Dermis microvascular lymphatic vessel endothelial cell (primary cell): Measurements from ENCODE around the gene NFKBIB. TPM values are rescaled to one million over a fixed set of nuclear protein-coding genes. Genes with fewer than 3 reads are reported as not detected.
"Not testable (repeated sequence)": the region's sequence is repeated elsewhere in the genome, so short reads cannot be mapped to it uniquely, and the experiment has no call there.

ENCODE experiments used
- DNase-seq, 2 donors: peaks; one replicate each; pipeline versions ENCODE4 v3.0.0 to v3.0.0-alpha.2; 2010; ENCODE audit warnings: low read depth in 2 of 2
- total RNA-seq: library from RNA; depleted of rRNA; stranded (reverse); fragments of >200 nt; gene quantifications from 2 replicates; pipeline ENCODE4 v1.2.1, GENCODE V29; 2014

Gene NFKBIB, protein sequence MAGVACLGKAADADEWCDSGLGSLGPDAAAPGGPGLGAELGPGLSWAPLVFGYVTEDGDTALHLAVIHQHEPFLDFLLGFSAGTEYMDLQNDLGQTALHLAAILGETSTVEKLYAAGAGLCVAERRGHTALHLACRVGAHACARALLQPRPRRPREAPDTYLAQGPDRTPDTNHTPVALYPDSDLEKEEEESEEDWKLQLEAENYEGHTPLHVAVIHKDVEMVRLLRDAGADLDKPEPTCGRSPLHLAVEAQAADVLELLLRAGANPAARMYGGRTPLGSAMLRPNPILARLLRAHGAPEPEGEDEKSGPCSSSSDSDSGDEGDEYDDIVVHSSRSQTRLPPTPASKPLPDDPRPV
- total RNA-seq: 8.0 and 15.3 TPM in 2 replicates

DNA sequence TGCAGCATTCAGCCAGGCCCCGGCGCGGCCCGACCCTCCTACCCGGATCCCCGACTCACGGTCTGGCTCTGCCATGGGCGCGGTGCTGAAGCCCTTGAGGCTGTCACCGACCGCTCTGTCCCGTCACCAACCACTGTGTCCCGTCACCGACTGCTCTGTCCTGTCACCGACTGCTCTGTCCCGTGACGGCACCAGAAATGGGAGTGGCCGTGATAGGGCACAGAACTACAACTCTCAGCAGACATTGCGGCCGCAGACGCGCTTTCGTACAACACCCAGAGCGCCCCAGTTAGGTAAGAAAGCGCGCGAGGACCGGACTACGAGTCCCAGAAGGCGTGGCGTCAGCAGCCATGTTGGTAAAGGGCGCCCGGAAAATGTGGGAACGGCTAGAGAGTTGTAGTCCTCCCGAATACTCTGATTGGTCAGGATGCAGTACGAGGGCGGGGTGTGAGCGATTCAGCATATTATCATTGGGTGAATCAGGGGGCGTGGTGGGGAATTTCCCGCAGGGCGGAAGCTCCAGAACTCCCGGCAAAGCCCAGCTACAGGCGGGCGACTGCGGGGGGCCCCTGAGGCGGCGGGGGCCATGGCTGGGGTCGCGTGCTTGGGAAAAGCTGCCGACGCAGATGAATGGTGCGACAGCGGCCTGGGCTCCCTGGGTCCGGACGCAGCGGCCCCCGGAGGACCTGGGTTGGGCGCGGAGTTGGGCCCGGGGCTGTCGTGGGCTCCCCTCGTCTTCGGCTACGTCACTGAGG lies at the start of gene NFKBIB, which contains the start of gene SIRT2:
NFKBIB (plus strand) TSS at position 523 of the 755 bp plus-strand sequence; CDS start at position 587, 64 bp downstream.
SIRT2 (minus strand) TSS at position 172 of the 755 bp plus-strand sequence; CDS start at position 75, 97 bp downstream.
- DNase-seq: peak; percentile 100

DNA sequence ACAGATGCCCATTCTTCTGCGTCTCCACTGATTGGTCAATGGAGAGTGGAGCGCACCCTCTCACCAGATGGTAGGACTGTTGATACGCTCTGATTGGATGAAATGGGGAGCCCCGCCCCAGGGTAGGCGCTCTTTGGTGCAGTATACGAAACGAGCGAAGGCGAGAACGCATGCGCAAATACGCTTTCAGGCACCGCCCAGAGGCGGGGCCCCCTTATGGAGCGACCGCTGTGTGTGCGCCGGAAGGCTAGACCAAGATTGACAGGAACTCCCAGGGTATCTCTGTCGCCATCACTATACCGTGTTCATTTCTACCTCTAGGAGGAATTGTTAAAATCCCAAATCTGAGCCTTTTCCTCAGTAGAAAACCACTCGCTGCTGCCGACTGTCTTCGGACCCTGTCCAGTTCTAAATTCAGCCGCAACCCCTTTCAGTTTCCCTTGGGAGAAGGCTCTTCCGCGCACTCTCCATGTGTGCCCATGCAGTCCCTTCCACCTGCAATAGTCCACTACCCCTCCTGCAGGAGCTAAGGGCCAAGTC lies 49.3 kb upstream of the NFKBIB start:
- DNase-seq: peak in 1 of 2 donors; percentile 100

DNA sequence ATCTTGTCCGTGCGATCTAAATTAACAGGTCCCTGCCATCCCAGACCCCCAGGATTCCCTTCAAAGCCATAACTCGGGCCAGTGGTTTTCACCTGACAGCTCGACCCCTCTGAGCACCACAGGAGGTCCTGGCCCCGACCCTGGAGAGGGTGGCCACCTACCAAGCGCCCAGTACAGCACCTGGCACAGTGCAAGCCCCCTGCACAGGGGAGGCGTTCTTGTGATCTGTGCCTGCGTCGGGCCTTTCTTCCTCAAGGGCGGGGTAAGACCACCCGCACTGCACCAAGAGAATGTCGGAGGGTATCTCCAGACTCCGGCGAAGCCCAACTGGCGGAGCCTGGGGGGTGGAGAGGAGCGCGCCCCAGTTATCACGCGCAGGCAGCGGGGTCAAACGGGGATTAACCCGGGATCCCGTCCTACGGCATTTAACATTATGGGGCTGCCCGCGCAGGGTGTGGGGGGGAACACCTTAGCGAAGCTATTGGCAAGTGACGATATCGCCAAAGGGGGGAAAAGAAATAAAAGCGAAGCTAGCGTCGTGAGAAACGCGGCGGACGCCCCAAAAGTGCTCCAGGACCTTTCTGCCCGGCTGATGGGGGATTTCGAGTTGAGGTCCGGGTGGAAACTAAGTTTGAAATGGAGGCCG lies 48.7 kb upstream of the NFKBIB start:
- peak in 1 of 2 donors; percentile 14 for DNase-seq

DNA sequence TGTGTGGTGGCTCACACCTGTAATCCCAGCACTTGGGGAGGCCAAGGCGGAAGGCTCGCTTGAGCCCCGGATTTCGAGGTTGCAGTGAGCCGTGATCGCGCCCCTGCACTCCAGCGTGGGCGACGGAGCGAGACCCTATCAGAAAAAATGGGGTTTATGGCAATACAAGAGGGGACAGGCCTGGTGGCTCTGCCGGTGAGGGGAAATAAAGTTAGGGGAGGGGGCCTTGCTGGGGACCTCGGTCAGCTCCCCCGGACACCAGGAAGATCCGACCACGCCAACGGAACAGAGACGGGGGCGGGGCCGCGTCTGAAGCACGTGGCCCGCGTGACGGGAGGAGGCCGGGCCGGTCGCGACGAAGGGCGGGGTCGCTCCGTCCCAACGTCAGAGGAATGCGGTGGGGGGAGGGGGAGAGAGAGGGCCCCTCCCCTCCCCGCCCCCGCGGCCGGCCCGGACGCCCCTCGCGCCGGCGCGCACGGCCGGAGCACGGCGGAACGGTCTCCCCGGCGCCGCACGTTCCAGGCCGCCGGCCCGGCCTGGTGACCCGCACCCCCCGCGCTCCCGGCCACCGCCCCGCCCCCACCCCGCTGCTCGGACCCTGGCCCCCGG lies 48.0 kb upstream of the NFKBIB start:
- DNase-seq: peak; percentile 84 to 94

DNA sequence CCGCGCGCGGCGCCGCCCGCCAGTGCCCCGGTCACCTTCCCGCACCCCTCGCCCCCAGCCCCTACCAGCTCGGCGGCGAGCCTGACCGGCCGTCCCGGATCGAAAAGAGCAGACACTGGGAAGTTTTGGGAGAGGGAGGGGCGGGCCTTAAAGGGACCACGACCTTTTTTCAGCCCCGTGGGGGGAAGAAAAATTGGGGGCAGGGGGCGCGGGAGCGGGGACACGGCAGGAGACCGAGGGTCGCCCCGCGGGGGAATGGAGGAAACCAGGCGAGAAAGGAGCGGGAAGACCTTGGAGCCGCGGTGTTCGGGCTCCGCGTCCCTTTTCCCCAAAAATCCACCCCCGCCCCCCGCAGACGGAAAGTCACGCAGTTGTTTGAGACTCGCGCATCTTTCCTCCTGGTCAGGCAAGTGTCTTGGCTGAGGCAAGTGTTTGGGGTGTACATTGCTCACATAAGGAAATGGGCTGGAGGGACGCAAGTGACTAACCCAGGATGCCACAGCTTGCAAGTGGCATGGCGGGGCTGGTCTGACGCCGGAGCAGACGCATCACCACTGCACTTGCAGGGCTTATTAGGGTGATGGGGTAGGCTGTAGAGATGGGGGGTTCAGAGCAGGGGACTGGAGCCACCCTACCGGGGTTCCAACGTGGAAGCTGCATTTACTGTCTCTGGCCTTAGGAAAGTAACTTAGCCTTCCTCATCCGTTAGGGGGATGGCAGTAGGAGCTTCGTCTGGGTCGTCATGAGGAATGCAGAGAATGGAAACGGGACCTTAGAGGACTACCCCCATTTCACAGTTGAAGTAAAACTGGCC lies 47.3 kb upstream of the NFKBIB start:
- DNase-seq: peak in 1 of 2 donors; percentile 59

DNA sequence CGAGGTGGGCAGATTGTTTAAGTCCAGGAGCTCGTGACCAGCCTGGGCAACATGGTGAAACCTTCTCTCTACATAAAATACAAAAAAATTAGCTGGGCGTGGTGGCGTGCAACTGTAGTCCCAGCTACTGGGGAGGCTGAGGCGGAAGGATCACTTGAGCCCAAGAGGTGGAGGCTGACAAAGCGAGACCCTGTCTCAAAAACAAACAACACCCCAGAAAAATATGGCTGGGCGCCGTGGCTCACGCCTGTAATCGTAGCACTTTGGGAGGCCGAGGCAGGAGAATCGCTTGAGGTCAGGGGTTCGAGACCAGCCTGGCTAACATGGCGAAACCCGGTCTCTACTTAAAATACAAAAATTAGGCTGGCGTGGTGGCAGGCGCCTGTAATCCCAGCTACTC lies 46.6 kb upstream of the NFKBIB start:
- no peak for DNase-seq

DNA sequence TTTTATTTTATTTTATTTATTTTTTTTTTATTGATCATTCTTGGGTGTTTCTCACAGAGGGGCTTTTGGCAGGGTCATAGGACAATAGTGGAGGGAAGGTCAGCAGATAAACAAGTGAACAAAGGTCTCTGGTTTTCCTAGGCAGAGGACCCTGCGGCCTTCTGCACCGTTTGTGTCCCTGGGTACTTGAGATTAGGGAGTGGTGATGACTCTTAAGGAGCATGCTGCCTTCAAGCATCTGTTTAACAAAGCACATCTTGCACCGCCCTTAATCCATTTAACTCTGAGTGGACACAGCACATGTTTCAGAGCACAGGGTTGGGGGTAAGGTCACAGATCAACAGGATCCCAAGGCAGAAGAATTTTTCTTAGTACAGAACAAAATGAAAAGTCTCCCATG lies 44.8 kb upstream of the NFKBIB start:
- DNase-seq: not testable (repeated sequence)

DNA sequence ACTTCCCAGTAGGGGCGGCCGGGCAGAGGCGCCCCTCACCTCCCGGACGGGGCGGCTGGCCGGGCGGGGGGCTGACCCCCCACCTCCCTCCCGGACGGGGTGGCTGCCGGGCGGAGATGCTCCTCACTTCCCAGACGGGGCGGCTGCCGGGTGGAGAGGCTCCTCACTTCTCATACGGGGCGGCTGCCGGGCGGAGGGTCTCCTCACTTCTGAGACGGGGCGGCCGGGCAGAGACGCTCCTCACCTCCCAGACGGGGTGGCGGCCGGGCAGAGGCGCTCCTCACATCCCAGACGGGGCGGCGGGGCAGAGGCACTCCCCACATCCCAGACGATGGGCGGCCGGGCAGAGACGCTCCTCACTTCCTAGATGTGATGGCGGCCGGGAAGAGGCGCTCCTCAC lies 44.0 kb upstream of the NFKBIB start:
- not testable (repeated sequence) for DNase-seq

DNA sequence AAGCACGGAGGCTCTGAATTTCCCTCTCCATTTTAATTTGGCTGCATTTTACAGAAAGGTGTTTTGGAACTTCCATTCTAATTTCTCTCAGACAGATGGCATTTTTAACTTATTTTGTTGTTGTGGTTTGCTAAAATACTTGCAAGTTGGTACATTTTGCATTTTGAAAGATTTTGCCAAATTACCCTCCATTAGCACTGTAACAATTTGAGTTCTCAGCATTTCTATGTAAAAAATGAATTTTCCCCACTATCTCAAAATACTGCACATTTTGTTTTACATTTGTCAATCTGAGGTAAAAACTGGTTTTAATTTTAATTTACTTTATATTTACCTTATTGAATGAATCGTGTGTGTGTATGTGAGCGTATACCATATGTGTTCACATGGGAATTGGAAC lies 43.0 kb upstream of the NFKBIB start:
- no peak for DNase-seq

DNA sequence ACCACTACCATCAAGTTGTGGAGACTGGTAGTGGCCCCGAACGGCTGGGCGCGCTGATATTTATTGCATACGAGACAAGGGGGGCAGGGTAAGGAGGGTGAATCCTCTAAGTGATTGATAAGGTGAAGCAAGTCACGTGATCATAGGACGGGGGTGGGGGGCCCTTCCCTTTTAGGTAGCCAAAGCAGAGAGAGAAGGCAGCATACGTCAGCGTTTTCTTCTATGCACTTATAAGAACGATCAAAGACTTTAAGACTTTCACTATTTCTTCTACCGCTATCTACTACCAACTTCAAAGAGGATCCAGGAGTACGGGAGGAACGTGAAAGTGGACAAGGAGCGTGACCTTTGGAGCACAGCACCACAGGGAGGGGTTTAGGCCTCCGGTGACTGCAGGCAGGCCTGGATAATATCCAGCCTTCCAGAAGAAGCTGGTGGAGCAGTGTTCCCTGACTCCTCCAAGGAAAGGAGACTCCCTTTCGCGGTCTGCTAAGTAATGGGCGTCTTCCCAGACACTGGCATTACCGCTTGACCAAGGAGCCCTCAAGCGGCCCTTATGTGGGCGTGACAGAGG lies 40.1 kb upstream of the NFKBIB start:
- not testable (repeated sequence) for DNase-seq

DNA sequence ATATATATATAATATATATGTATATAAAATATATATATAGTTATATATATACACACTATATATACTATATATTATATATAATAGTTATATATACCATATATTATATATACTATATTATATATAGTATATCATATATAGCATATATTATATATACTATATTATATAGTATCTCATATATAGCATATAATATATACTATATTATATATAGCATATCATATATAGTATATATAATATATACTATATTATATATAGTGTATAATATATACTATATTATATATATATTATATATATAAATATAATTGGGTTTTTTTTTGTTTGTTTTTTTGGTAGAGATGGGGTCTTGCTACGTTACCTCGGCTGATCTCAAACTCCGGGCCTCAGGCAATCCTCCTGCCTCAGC lies 38.4 kb upstream of the NFKBIB start:
- no peak for DNase-seq

DNA sequence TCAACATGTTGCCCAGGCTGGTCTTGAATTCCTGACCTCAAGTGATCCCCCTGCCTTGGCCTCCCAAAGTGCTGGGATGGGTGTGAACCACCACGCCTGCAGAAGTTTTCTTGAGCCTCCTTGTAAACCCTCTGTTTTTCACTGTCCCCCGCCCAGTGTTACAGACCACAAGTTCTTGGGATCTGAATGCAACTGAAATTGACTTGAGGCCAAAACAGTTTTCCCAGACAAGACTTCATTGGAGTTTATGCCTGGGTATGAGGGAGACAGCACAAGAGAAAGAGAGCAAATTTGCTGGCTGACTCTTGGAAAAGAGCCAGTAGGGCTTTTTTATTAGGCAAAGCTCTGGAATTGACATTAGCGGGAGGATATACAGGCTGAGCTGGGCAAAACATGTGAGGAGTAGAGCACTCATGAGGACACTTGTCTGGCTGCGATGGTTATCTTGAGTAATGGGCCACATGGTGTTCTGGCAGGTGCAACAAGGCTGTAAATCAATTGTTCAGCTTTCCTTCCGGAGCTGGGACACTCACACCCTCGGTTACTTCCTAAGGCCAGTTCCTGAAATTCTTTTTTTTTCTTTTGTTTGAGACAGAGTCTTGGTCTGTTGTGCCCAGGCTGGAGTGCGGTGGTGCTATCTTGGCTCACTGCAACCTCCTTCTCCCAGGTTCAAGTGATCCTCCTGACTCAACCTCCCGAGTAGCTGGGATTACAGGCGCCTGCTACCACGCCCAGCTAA lies 37.3 kb upstream of the NFKBIB start:
- DNase-seq: peak; percentile 77 to 92

DNA sequence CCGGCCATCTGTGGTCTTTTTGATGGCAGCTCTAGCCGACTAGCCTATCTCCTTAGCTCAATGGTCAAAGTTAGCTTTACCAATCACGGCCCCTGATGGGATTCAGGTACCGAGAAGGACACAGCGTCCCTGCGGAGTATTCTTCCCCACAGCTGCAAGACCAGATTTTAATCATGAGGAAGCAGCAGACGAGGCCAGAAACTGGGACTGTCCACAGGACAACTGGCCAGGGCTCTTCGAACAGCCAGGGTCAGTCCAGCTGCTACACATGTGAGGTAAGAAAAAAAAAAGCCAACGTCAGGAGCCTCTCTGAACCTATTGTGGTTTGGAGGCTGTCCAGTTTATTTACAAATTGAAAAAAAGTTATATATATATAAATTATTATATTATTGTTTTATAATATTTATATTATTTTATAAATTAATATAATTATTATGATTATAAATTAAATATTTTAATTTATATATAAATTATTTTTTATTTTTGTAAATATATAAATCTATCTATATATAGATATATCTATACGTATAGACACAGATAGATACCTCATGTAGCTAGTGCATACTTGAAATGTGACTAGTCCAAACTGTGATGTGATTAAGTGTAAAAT lies 32.5 kb upstream of the NFKBIB start:
- no peak for DNase-seq

DNA sequence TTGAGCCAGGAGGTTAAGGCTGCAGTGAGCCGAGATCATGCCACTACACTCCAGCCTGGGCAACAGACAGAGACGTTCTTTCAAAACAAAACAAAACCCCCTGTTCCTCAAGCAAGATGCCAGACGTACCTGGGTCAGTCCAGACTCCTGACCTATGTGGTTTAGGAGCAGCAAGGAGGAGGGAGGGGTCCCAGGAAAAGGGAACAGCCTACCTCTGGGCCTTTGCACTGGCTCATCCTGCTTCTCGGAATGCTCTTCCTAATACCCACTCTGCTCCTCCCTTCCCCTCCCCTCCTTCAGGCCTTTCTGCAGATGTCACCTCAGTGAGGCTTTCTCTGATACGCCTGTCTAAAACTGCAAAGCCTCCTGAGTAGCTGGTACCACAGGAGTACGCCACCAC lies 31.2 kb upstream of the NFKBIB start:
- DNase-seq: no peak

DNA sequence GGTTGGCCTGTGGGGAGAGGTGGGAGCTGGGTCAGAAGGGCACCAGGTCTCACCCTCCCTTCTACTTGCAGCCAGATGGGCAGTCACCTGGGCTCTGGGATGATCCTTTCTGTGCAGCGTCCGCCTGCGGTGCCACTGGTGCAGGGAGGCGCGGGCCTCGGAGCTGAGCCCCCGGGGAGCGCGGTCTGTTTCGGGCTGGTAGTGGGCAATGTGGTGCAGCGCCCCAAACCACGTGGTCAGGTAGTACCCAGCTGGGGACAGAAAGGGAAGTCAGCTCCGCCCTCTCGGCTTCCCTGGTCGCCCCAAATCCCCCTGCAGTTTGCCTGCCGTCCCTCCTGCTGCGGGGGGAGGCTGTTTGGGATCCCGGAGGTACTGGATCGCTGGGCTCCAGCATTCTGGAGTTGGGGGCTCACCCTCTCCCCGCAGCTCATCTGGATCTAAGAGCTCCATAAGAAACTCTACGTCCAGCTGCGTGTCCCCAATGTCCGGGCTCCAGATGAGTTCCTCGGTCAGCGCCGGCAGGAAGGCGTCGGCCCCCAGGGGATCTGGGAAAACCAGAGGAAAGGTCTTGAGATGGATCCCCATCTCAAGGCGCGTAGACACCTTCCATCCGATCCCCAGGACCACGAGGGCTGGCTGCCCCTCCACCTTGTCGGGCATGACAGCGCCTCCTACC lies 30.5 kb upstream of the NFKBIB start:
- no peak for DNase-seq

DNA sequence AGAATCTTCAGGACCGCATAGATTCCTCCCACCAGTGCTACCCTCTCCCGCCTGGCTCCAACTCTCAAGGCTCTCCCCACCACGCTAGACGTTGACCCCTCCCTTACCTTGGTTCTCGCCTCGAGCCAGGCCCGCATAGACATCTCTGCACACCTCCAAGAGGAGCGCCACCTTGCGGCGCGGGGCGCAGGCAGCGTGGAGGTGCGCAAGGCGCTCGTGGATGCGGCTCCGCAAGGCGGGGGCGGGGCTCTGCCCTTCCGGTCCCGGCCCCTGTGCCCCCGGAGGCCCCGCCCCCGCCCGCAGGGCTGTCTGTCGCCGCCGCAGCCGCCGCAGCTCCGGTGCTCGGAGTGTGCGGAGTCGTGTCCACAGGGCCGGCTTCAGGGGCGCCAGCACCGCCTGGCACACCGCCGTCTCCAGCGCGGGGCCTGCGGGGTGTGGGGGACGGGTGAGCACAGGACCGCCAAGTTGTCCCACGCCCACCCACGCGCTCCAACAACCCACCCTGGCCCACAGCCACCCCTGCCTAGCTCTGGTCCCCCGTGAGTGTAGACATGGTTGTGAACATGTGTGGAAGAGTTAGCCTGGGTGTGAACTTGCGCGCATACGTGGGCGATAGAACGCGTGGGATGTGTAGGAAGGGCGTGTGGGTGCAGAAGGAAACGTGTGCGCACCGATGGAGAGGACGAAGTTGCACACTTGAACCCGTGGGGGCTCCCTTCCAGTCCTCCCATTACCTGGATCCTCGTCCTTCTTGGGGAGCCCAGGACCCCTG lies 29.7 kb upstream of the NFKBIB start:
- peak in 1 of 2 donors; percentile 66 for DNase-seq

DNA sequence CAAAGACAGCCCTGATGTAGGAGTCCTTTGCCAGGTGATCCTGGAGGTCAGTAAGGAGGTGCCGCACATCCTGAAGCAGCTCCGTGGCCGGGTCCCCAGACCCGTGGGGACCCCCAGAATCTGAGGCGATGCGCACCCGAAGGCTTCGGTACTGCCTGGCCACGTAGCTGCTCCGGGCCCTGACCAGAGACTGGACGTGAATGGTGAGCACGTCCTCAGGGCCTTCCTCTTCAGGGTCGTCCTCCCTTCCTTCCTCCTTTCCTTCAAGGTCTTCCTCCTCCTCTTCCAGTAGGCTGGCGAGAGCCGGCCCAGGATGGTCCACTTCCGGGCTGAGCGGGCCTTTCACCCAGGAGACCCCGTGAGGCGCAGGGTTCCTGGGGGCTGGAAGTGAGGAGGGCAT lies 29.2 kb upstream of the NFKBIB start:
- DNase-seq: no peak

DNA sequence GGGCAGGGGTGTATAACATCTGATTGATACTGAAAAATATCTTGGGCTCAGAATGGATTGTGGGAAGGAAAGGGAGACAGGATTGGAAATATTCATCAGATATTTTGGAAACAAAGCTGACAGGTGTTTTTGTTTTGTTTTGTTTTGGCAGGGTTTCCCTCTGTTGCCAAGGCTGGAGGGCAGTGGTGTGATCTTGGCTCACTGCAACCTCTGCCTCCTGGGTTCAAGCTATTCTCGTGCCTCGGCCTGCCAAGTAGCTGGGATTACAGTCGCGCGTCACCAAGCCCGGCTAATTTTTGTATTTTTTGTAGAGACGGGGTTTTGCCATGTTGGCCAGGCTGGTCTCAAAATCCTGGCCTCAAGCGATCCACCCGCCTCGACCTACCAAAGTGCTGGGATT lies 26.4 kb upstream of the NFKBIB start:
- DNase-seq: not testable (repeated sequence)
